ENCODE measurements around the gene IL11. TPM values are rescaled to one million over a fixed set of nuclear protein-coding genes. Genes with fewer than 3 reads are reported as not detected.
"Not testable (repeated sequence)": the region's sequence is repeated elsewhere in the genome, so short reads cannot be mapped to it uniquely, and the experiment has no call there.

Gene IL11
- total and polyA plus RNA-seq, 2 donors (not counting 3 experiments of a cell fraction or from before 2014, with no cell fraction given) = not detected

DNA sequence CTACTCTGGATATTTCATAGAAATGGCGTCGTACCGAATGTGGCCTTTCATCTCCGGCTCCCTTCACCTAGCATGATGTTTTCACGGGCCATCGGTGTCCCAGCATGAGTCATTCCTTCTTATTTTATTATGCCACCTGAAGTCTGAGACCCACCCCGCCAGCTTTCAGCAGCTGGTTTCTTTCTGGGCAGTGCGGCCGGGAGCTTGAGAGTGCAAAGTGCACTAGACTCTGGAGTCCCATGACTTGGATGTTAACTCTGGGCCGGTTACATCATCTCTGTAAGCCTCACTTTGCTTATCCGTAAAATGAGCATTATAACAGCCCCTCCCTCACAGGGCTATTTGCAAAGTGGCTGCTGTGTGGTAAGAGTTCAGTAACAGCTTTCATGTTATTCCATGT lies 36.4 kb downstream of the IL11 start:
- Histone ChIP-seq H3K27ac (ENCODE audit: insufficient read depth, low read depth, low read length) (no peak overlapping the region), H3K9ac (replicated peaks; ENCODE audit: extremely low read depth, insufficient read depth, low read length) (no peak overlapping the region), H3K9me1 (replicated peaks; ENCODE audit: control insufficient read depth, extremely low read depth, insufficient read depth, low read length) (no peaks in the 10 kb centered on the region), H3K4me1 (ENCODE audit: control insufficient read depth, extremely low read depth, insufficient read depth, low read length) (no peaks in the 10 kb centered on the region), H4K20me1 (replicated peaks; ENCODE audit: control insufficient read depth, extremely low read depth, insufficient read depth, low read length) (no peaks in the 10 kb centered on the region), H3K4me2 (ENCODE audit: insufficient read depth, low read length) (no peak overlapping the region), H3K27me3 (ENCODE audit: control insufficient read depth in 2 of 2, insufficient read depth in 2 of 2, low read length in 2 of 2) (peaks cover 0 to 5% of the 10 kb centered on the region in 2 experiments), H3K4me3 (replicated peaks in 1 of 3; ENCODE audit: insufficient read depth in 1 of 3, low read depth in 1 of 3, low read length in 3 of 3) (no peak overlapping the region), H3K36me3 (ENCODE audit: control insufficient read depth in 2 of 2, extremely low read depth in 1 of 2, insufficient read depth in 2 of 2, low read length in 2 of 2) (no peaks in the 10 kb centered on the region), H3K79me2 (ENCODE audit: control insufficient read depth, insufficient read depth, low read length) (no peaks in the 10 kb centered on the region), H3K9me3 (replicated peaks; ENCODE audit: control insufficient read depth, insufficient read depth, low read length) (no peaks in the 10 kb centered on the region), H2AFZ (ENCODE audit: low read depth, low read length) (no peak overlapping the region)
- intact Hi-C loops (cut with micrococcal nuclease) (loop anchor here (10.0 kb wide), 1 partner anchor 321 kb away; the partner anchor contains the start of gene U2AF2), dilution Hi-C loops (cut with MboI; ENCODE audit: extremely low pct_ligation_motif_present, low sequenced_read_pairs) (no loop called here)
- no TSS peak for BruUV-seq (replicated peaks)
- POLR2A ChIA-PET = no interaction called here
- no peak for DNase-seq (ENCODE audit: low read depth, low spot score)
- no peak for FAIRE-seq
- CTCF ChIA-PET = no interaction called here
- TF ChIP-seq MAX (IDR thresholded peaks at IDR 0.05; ENCODE audit: insufficient read depth, insufficient read length) = no peak
- no peak for TF ChIP-seq GATA2 (IDR thresholded peaks at IDR 0.05; ENCODE audit: insufficient read depth, insufficient read length, low read depth, low read length)
- TF ChIP-seq POLR2A (IDR thresholded peaks at IDR 0.05; ENCODE audit: low read depth, low read length) = no peak
- no peak for TF ChIP-seq MYC (IDR thresholded peaks at IDR 0.05; ENCODE audit: low read depth, low read length)
- TF ChIP-seq, protein P1, sequence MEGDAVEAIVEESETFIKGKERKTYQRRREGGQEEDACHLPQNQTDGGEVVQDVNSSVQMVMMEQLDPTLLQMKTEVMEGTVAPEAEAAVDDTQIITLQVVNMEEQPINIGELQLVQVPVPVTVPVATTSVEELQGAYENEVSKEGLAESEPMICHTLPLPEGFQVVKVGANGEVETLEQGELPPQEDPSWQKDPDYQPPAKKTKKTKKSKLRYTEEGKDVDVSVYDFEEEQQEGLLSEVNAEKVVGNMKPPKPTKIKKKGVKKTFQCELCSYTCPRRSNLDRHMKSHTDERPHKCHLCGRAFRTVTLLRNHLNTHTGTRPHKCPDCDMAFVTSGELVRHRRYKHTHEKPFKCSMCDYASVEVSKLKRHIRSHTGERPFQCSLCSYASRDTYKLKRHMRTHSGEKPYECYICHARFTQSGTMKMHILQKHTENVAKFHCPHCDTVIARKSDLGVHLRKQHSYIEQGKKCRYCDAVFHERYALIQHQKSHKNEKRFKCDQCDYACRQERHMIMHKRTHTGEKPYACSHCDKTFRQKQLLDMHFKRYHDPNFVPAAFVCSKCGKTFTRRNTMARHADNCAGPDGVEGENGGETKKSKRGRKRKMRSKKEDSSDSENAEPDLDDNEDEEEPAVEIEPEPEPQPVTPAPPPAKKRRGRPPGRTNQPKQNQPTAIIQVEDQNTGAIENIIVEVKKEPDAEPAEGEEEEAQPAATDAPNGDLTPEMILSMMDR (IDR thresholded peaks at IDR 0.05; ENCODE audit: extremely low read depth in 1 of 2, insufficient read depth in 1 of 2, low read depth in 1 of 2, low read length in 2 of 2) = no peak
- TF ChIP-seq POLR2AphosphoS5 (IDR thresholded peaks at IDR 0.05; ENCODE audit: insufficient read depth, low read depth, low read length) = no peak
- no peak for TF ChIP-seq FOS (IDR thresholded peaks at IDR 0.05; ENCODE audit: borderline replicate concordance, insufficient read depth, low read length)
- no peak for TF ChIP-seq EZH2 (IDR thresholded peaks at IDR 0.05; ENCODE audit: borderline replicate concordance, low read depth, low read length, severe bottlenecking)
- TF ChIP-seq JUN (IDR thresholded peaks at IDR 0.05; ENCODE audit: borderline replicate concordance, insufficient read depth, insufficient read length, low read depth) = no peak

DNA sequence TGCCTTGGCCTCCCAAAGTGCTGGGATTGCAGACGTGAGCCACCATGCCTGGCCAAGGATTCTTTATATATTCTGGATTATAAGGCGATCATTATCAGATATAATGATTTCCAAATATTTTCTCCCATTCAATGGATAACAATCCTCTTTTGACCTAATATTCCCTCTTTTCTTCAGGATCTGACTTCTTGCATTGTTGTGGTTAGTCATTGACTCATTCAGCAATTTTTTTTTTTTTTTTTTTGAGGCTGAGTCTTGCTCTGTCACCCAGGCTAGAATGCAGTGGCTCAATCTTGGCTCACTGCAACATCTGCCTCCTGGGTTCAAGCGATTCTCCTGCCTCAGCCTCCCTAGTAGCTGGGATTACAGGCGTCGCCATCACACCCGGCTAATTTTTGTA lies 40.5 kb downstream of the IL11 start:
- H3K9me1 ChIP-seq (replicated peaks; ENCODE audit: control insufficient read depth, extremely low read depth, insufficient read depth, low read length); H3K79me2 ChIP-seq (ENCODE audit: control insufficient read depth, insufficient read depth, low read length); POLR2A ChIA-PET; CTCF ChIA-PET; H3K27me3 ChIP-seq (ENCODE audit: control insufficient read depth in 2 of 2, insufficient read depth in 2 of 2, low read length in 2 of 2); H3K9ac ChIP-seq (replicated peaks; ENCODE audit: extremely low read depth, insufficient read depth, low read length); H3K9me3 ChIP-seq (replicated peaks; ENCODE audit: control insufficient read depth, insufficient read depth, low read length); H2AFZ ChIP-seq (ENCODE audit: low read depth, low read length); DNase-seq (ENCODE audit: low read depth, low spot score); H4K20me1 ChIP-seq (replicated peaks; ENCODE audit: control insufficient read depth, extremely low read depth, insufficient read depth, low read length); H3K4me2 ChIP-seq (ENCODE audit: insufficient read depth, low read length); H3K4me1 ChIP-seq (ENCODE audit: control insufficient read depth, extremely low read depth, insufficient read depth, low read length); H3K27ac ChIP-seq (ENCODE audit: insufficient read depth, low read depth, low read length); H3K36me3 ChIP-seq (ENCODE audit: control insufficient read depth in 2 of 2, extremely low read depth in 1 of 2, insufficient read depth in 2 of 2, low read length in 2 of 2); dilution Hi-C loops (cut with MboI; ENCODE audit: extremely low pct_ligation_motif_present, low sequenced_read_pairs); H3K4me3 ChIP-seq (replicated peaks in 1 of 3; ENCODE audit: insufficient read depth in 1 of 3, low read depth in 1 of 3, low read length in 3 of 3); FAIRE-seq; BruUV-seq (replicated peaks): not testable (repeated sequence)
- intact Hi-C loops (cut with micrococcal nuclease) = loop anchor here (10.0 kb wide), 1 partner anchor 325 kb away; the partner anchor contains the start of gene U2AF2

DNA sequence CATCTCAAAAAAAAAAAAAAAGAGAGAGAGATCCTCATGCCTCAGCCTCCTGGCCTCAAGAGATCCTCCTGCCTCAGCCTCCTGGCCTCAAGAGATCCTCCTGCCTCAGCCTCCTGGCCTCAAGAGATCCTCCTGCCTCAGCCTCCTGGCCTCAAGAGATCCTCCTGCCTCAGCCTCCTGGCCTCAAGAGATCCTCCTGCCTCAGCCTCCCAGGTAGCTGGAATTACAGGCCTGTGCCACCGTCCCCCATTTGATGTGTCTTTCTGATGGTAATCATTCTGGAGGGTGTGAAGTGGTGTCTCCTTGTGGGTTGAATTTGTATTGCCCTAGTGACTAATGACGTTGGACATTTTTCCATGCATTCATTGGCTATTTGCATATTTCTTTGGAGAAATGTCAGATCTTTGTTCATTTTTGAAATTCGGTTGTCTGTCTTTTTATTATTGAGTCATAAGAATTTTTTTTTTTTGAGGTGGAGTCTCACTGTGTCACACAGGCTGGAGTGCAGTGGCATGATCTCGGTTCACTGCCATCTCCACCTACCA lies 41.4 kb downstream of the IL11 start:
- H3K9me3 ChIP-seq (replicated peaks; ENCODE audit: control insufficient read depth, insufficient read depth, low read length); H3K27ac ChIP-seq (ENCODE audit: insufficient read depth, low read depth, low read length); H3K4me1 ChIP-seq (ENCODE audit: control insufficient read depth, extremely low read depth, insufficient read depth, low read length); H3K36me3 ChIP-seq (ENCODE audit: control insufficient read depth in 2 of 2, extremely low read depth in 1 of 2, insufficient read depth in 2 of 2, low read length in 2 of 2); H3K4me3 ChIP-seq (replicated peaks in 1 of 3; ENCODE audit: insufficient read depth in 1 of 3, low read depth in 1 of 3, low read length in 3 of 3); DNase-seq (ENCODE audit: low read depth, low spot score); H3K9ac ChIP-seq (replicated peaks; ENCODE audit: extremely low read depth, insufficient read depth, low read length); dilution Hi-C loops (cut with MboI; ENCODE audit: extremely low pct_ligation_motif_present, low sequenced_read_pairs); H3K27me3 ChIP-seq (ENCODE audit: control insufficient read depth in 2 of 2, insufficient read depth in 2 of 2, low read length in 2 of 2); POLR2A ChIA-PET; H3K9me1 ChIP-seq (replicated peaks; ENCODE audit: control insufficient read depth, extremely low read depth, insufficient read depth, low read length); CTCF ChIA-PET; H3K79me2 ChIP-seq (ENCODE audit: control insufficient read depth, insufficient read depth, low read length); intact Hi-C loops (cut with micrococcal nuclease); H4K20me1 ChIP-seq (replicated peaks; ENCODE audit: control insufficient read depth, extremely low read depth, insufficient read depth, low read length); H3K4me2 ChIP-seq (ENCODE audit: insufficient read depth, low read length); BruUV-seq (replicated peaks); FAIRE-seq; H2AFZ ChIP-seq (ENCODE audit: low read depth, low read length): not testable (repeated sequence)
